HG02763 (cell line): Measurements from ENCODE around the gene CMTM4.
"Not testable (repeated sequence)": the region's sequence is repeated elsewhere in the genome, so short reads cannot be mapped to it uniquely, and the experiment has no call there.

Experiments used
- ATAC-seq: cut with Tn5 transposase; IDR thresholded peaks from one replicate; pipeline ENCODE4 v1.9.1; 2021; ENCODE audit warnings: mild to moderate bottlenecking, moderate library complexity; ENCODE audit not compliant: unreplicated experiment

The CMTM4 gene

GRCh38 chr16:66676599-66676998, 19.9 kb downstream of the CMTM4 start:
- no peak for ATAC-seq

GRCh38 chr16:66673691-66674090, 22.9 kb downstream of the CMTM4 start:
- ATAC-seq: no peak

- ATAC-seq: no peak
These were observed 25.7 kb downstream of the CMTM4 start for GRCh38 chr16:66670691-66671388.

- no peak for ATAC-seq
These were observed 27.6 kb downstream of the CMTM4 start for GRCh38 chr16:66668777-66669444.

GRCh38 chr16:66667944-66668343, 28.6 kb downstream of the CMTM4 start:
- no peak for ATAC-seq

- ATAC-seq: no peak
These were observed 33.9 kb downstream of the CMTM4 start for GRCh38 chr16:66662445-66663194.

- ATAC-seq: not testable (repeated sequence)
These were observed 34.7 kb downstream of the CMTM4 start for GRCh38 chr16:66661671-66662346.

GRCh38 chr16:66661210-66661560, 35.4 kb downstream of the CMTM4 start:
- ATAC-seq: no peak

- ATAC-seq: no peak
These were observed 35.9 kb downstream of the CMTM4 start for GRCh38 chr16:66660422-66661209.

GRCh38 chr16:66658860-66659190, 37.7 kb downstream of the CMTM4 start:
- ATAC-seq: no peak

- ATAC-seq: no peak
These were observed 38.2 kb downstream of the CMTM4 start for GRCh38 chr16:66658143-66658859.

- ATAC-seq: no peak
These were observed 40.0 kb downstream of the CMTM4 start for GRCh38 chr16:66656547-66656946.

- ATAC-seq: no peak
These were observed 42.8 kb downstream of the CMTM4 start for GRCh38 chr16:66653581-66654350.

- no peak for ATAC-seq
These were observed 43.7 kb downstream of the CMTM4 start for GRCh38 chr16:66652661-66653360.

GRCh38 chr16:66651965-66652364, 44.6 kb downstream of the CMTM4 start:
- no peak for ATAC-seq

- ATAC-seq: no peak
These were observed 45.1 kb downstream of the CMTM4 start for GRCh38 chr16:66651474-66651765.

GRCh38 chr16:66650707-66651473, 45.7 kb downstream of the CMTM4 start:
- ATAC-seq: peak; percentile 74

- no peak for ATAC-seq
These were observed 46.8 kb downstream of the CMTM4 start for GRCh38 chr16:66649636-66650205.
